ENCODE data around the gene PRL. TPM values are rescaled to one million over a fixed set of nuclear protein-coding genes. Genes with fewer than 3 reads are reported as not detected.

Gene PRL
- total RNA-seq, 1 experiment from 2014 or later: not detected

GRCh38 chr6:22326500-22326899 lies 29.7 kb upstream of the PRL start:
- Mint-ChIP-seq H3K27ac (ENCODE audit: unreplicated experiment) (no peak overlapping the region), H3K4me3 (ENCODE audit: unreplicated experiment) (no peak overlapping the region), H3K36me3 (ENCODE audit: insufficient read depth, unreplicated experiment) (no peaks in the 10 kb centered on the region), H3K27me3 (ENCODE audit: insufficient read depth, unreplicated experiment) (no peaks in the 10 kb centered on the region), H3K9me3 (ENCODE audit: unreplicated experiment) (no peaks in the 10 kb centered on the region), H3K4me1 (ENCODE audit: low read depth, unreplicated experiment) (no peaks in the 10 kb centered on the region)
- no peak for DNase-seq
- TF ChIP-seq CTCF (IDR thresholded peaks at IDR 0.05; ENCODE audit: insufficient read depth in 1 of 2, low read depth in 1 of 2, low read length in 1 of 2, severe bottlenecking in 1 of 2, unreplicated experiment in 1 of 2): no peak
- Histone ChIP-seq H3K9me3 (no peaks in the 10 kb centered on the region), H3K4me3 (ENCODE audit: low read depth, low read length) (no peak overlapping the region), H3K36me3 (ENCODE audit: control insufficient read depth, insufficient read depth, low read length) (no peaks in the 10 kb centered on the region), H3K4me1 (no peaks in the 10 kb centered on the region), H3K27me3 (replicated peaks; ENCODE audit: control insufficient read depth, insufficient read depth, low read length) (no peaks in the 10 kb centered on the region)
- ChIA-PET POLR2A (no interaction called here), CTCF (no interaction called here)
- intact Hi-C loops (cut with micrococcal nuclease; ENCODE audit: unreplicated experiment): no loop called here
- no TSS peak for BruUV-seq (replicated peaks)

GRCh38 chr6:22325481-22325880 lies 28.6 kb upstream of the PRL start:
- ChIA-PET POLR2A (no interaction called here), CTCF (no interaction called here)
- H3K9me3 ChIP-seq: no peaks in the 10 kb centered on the region
- BruUV-seq (replicated peaks): no TSS peak
- no peaks in the 10 kb centered on the region for H3K36me3 ChIP-seq (ENCODE audit: control insufficient read depth, insufficient read depth, low read length)
- Mint-ChIP-seq H3K27ac (ENCODE audit: unreplicated experiment) (no peak overlapping the region), H3K4me1 (ENCODE audit: low read depth, unreplicated experiment) (no peaks in the 10 kb centered on the region), H3K4me3 (ENCODE audit: unreplicated experiment) (no peak overlapping the region), H3K9me3 (ENCODE audit: unreplicated experiment) (no peaks in the 10 kb centered on the region), H3K27me3 (ENCODE audit: insufficient read depth, unreplicated experiment) (no peaks in the 10 kb centered on the region), H3K36me3 (ENCODE audit: insufficient read depth, unreplicated experiment) (no peaks in the 10 kb centered on the region)
- DNase-seq: no peak
- H3K4me3 ChIP-seq (ENCODE audit: low read depth, low read length): no peak overlapping the region
- H3K27me3 ChIP-seq (replicated peaks; ENCODE audit: control insufficient read depth, insufficient read depth, low read length): no peaks in the 10 kb centered on the region
- intact Hi-C loops (cut with micrococcal nuclease; ENCODE audit: unreplicated experiment): no loop called here
- no peaks in the 10 kb centered on the region for H3K4me1 ChIP-seq
- TF ChIP-seq CTCF (IDR thresholded peaks at IDR 0.05; ENCODE audit: insufficient read depth in 1 of 2, low read depth in 1 of 2, low read length in 1 of 2, severe bottlenecking in 1 of 2, unreplicated experiment in 1 of 2): no peak

DNA sequence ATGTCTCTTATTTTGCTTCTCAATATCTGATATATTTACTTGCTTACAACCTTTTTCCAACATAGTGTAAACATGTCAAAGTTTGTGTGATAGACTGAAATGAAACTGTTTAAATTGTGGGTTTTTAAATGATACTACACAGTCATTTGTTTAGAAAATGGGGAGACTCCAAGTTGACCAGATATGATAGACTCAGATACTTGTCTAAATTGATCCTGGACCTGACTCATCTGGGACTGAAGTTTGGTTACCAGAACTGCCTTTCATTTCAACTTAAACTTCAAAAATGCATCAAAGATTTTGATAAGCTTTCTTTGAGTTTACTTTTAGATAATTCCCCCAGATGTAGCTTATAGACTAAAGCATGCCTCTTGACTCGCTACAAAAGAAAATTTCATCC lies 27.0 kb upstream of the PRL start:
- H3K9me3 ChIP-seq: no peaks in the 10 kb centered on the region

More for the DNA sequence above, 27.0 kb upstream of the PRL start:
- no peak for DNase-seq
- Mint-ChIP-seq H3K4me3 (ENCODE audit: unreplicated experiment) (no peak overlapping the region), H3K27me3 (ENCODE audit: insufficient read depth, unreplicated experiment) (no peaks in the 10 kb centered on the region), H3K36me3 (ENCODE audit: insufficient read depth, unreplicated experiment) (no peaks in the 10 kb centered on the region), H3K4me1 (ENCODE audit: low read depth, unreplicated experiment) (no peaks in the 10 kb centered on the region), H3K9me3 (ENCODE audit: unreplicated experiment) (no peaks in the 10 kb centered on the region), H3K27ac (ENCODE audit: unreplicated experiment) (no peak overlapping the region)
- ChIA-PET POLR2A (no interaction called here), CTCF (no interaction called here)
- no peak for TF ChIP-seq CTCF (IDR thresholded peaks at IDR 0.05; ENCODE audit: insufficient read depth in 1 of 2, low read depth in 1 of 2, low read length in 1 of 2, severe bottlenecking in 1 of 2, unreplicated experiment in 1 of 2)
- no peaks in the 10 kb centered on the region for H3K4me1 ChIP-seq
- no TSS peak for BruUV-seq (replicated peaks)
- H3K4me3 ChIP-seq (ENCODE audit: low read depth, low read length): no peak overlapping the region
- H3K27me3 ChIP-seq (replicated peaks; ENCODE audit: control insufficient read depth, insufficient read depth, low read length): no peaks in the 10 kb centered on the region
- no peaks in the 10 kb centered on the region for H3K36me3 ChIP-seq (ENCODE audit: control insufficient read depth, insufficient read depth, low read length)
- intact Hi-C loops (cut with micrococcal nuclease; ENCODE audit: unreplicated experiment): no loop called here
